Measurements from ENCODE around the gene ATXN1L. TPM values are rescaled to one million over a fixed set of nuclear protein-coding genes. Genes with fewer than 3 reads are reported as not detected.
"Not testable (repeated sequence)": the region's sequence is repeated elsewhere in the genome, so short reads cannot be mapped to it uniquely, and the experiment has no call there.

The ATXN1L gene
- total and polyA plus RNA-seq, 5 donors, result 8.7 to 20.1 (median 16.4) TPM

DNA sequence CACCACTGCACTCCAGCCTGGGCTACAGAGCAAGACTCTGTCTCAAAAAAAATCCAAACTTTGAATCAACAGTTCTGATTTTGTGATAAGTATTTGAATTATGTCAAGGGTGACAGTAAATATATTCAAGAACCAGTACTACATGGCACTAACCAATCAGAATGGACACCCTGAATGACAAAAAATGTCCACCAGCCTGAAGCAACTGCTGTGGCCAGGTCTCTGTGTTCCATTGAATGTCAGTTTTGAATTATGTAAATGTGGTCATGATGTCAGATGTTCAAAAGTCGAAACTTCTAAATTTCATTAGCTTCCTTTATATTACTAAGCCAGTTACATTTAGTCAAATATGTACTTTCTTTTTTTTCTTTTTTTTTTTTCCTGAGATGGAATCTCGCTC lies 15.4 kb upstream of the ATXN1L start:
- no peak overlapping the region for H3K27ac ChIP-seq (ENCODE audit: low read length)
- no peak overlapping the region for H3K4me3 ChIP-seq (ENCODE audit: low read length)
- ATAC-seq, result no peak
- H3K4me1 ChIP-seq (ENCODE audit: control insufficient read depth, insufficient read depth, low read length), result no peaks in the 10 kb centered on the region
- WGBS, result 88% methylated on average over 2 of the region's 2 CpGs
- DNase-seq, result no peak
- intact Hi-C loops (cut with DNase I), result no loop called here
- no peaks in the 10 kb centered on the region for H3K27me3 ChIP-seq (ENCODE audit: control insufficient read depth, insufficient read depth)
- H3K9me3 ChIP-seq (ENCODE audit: control insufficient read depth, low read length), result no peaks in the 10 kb centered on the region

GRCh38 chr16:71831698-71832097 lies 14.1 kb upstream of the ATXN1L start:
- ATAC-seq; H3K27me3 ChIP-seq (ENCODE audit: control insufficient read depth, insufficient read depth); intact Hi-C loops (cut with DNase I); DNase-seq; H3K9me3 ChIP-seq (ENCODE audit: control insufficient read depth, low read length); H3K4me3 ChIP-seq (ENCODE audit: low read length); H3K4me1 ChIP-seq (ENCODE audit: control insufficient read depth, insufficient read depth, low read length); H3K27ac ChIP-seq (ENCODE audit: low read length): not testable (repeated sequence)
- 87% methylated on average over 3 of the region's 3 CpGs for WGBS

DNA sequence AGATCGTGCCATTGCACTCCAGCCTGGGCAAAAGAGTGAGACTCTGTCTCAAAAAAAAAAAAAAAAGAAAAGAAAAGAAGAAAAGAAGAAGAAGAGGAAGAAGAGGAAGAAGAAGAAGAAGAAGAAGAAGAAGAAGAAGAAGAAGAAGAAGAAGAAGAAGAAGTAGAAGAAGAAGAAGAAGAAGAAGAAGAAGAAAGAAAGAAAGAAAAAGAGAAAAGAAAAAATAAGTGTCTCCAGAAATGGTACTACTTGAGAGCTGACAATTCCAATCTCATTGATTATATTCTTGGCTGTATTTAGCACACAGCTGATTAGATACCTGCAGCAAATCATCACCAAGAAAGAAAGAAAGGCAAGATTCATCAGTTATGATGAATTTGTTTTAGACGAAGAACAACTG lies 13.7 kb upstream of the ATXN1L start:
- WGBS, result 92% methylated on average over 2 of the region's 2 CpGs
- H3K4me3 ChIP-seq (ENCODE audit: low read length); intact Hi-C loops (cut with DNase I); H3K27ac ChIP-seq (ENCODE audit: low read length); DNase-seq; ATAC-seq; H3K4me1 ChIP-seq (ENCODE audit: control insufficient read depth, insufficient read depth, low read length); H3K27me3 ChIP-seq (ENCODE audit: control insufficient read depth, insufficient read depth); H3K9me3 ChIP-seq (ENCODE audit: control insufficient read depth, low read length): not testable (repeated sequence)

GRCh38 chr16:71834291-71834690 lies 11.5 kb upstream of the ATXN1L start:
- WGBS, result 79% methylated on average over 3 of the region's 3 CpGs
- Histone ChIP-seq H3K4me3 (ENCODE audit: low read length) (no peak overlapping the region), H3K4me1 (ENCODE audit: control insufficient read depth, insufficient read depth, low read length) (no peaks in the 10 kb centered on the region), H3K27me3 (ENCODE audit: control insufficient read depth, insufficient read depth) (no peaks in the 10 kb centered on the region), H3K27ac (ENCODE audit: low read length) (no peak overlapping the region), H3K9me3 (ENCODE audit: control insufficient read depth, low read length) (no peaks in the 10 kb centered on the region)
- ATAC-seq (no peak), DNase-seq (no peak)
- intact Hi-C loops (cut with DNase I), result no loop called here

GRCh38 chr16:71837150-71837549 lies 8.6 kb upstream of the ATXN1L start:
- H3K4me1 ChIP-seq (ENCODE audit: control insufficient read depth, insufficient read depth, low read length), result no peaks in the 10 kb centered on the region
- H3K27me3 ChIP-seq (ENCODE audit: control insufficient read depth, insufficient read depth), result no peaks in the 10 kb centered on the region
- no peak overlapping the region for H3K27ac ChIP-seq (ENCODE audit: low read length)
- no peaks in the 10 kb centered on the region for H3K9me3 ChIP-seq (ENCODE audit: control insufficient read depth, low read length)
- DNase-seq (no peak), ATAC-seq (no peak)
- 77% methylated on average over 3 of the region's 3 CpGs for WGBS
- intact Hi-C loops (cut with DNase I), result no loop called here
- no peak overlapping the region for H3K4me3 ChIP-seq (ENCODE audit: low read length)

- intact Hi-C loops (cut with DNase I), result no loop called here
- Histone ChIP-seq H3K4me1 (ENCODE audit: control insufficient read depth, insufficient read depth, low read length) (no peaks in the 10 kb centered on the region), H3K27ac (ENCODE audit: low read length) (no peak overlapping the region), H3K4me3 (ENCODE audit: low read length) (no peak overlapping the region), H3K9me3 (ENCODE audit: control insufficient read depth, low read length) (no peaks in the 10 kb centered on the region), H3K27me3 (ENCODE audit: control insufficient read depth, insufficient read depth) (no peaks in the 10 kb centered on the region)
- ATAC-seq (no peak), DNase-seq (no peak)
- WGBS, result 75% methylated on average over 7 of the region's 7 CpGs
Measured at GRCh38 chr16:71840052-71840451, 5.7 kb upstream of the ATXN1L start.

DNA sequence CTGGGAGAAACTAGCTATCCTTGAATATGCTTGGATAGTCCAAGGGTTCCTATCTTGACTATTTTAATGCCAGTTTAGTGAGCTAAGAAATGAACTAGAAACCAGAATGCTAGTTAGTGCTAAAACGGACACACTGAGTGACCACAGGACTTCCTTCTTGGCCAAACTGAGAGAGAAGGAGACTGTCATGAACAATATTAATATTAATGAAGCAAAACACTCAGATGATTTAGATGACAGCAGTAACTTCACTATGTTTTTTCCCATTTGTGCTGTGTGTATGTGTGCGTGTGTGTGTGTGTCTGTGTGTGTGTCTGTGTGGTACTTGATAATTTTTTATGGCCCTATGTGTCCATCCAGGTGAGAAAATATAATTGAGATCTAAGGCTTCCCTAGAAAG lies 2.2 kb upstream of the ATXN1L start:
- 68% methylated on average over 2 of the region's 2 CpGs for WGBS
- Histone ChIP-seq H3K4me1 (ENCODE audit: control insufficient read depth, insufficient read depth, low read length) (no peaks in the 10 kb centered on the region), H3K27ac (ENCODE audit: low read length) (no peak overlapping the region), H3K4me3 (ENCODE audit: low read length) (no peak overlapping the region), H3K9me3 (ENCODE audit: control insufficient read depth, low read length) (no peaks in the 10 kb centered on the region), H3K27me3 (ENCODE audit: control insufficient read depth, insufficient read depth) (no peaks in the 10 kb centered on the region)
- DNase-seq (no peak), ATAC-seq (no peak)
- intact Hi-C loops (cut with DNase I), result no loop called here

GRCh38 chr16:71846431-71846830 lies 655 bp downstream of the ATXN1L start:
- ATAC-seq, result peak in 1 of 2 donors; percentile 3
- under 1% methylated on average over 20 of the region's 20 CpGs for WGBS
- intact Hi-C loops (cut with DNase I), result no loop called here

GRCh38 chr16:71847096-71847495 lies 1.3 kb downstream of the ATXN1L start:
- Histone ChIP-seq H3K9me3 (ENCODE audit: control insufficient read depth, low read length) (no peaks in the 10 kb centered on the region), H3K27me3 (ENCODE audit: control insufficient read depth, insufficient read depth) (no peaks in the 10 kb centered on the region), H3K4me3 (ENCODE audit: low read length) (peak overlapping the region; percentile 77), H3K27ac (ENCODE audit: low read length) (no peak overlapping the region), H3K4me1 (ENCODE audit: control insufficient read depth, insufficient read depth, low read length) (no peaks in the 10 kb centered on the region)
- WGBS, result 59% methylated on average over 3 of the region's 3 CpGs
- DNase-seq (no peak), ATAC-seq (no peak)
- intact Hi-C loops (cut with DNase I), result no loop called here

More at GRCh38 chr16:71846431-71846830, 655 bp downstream of the ATXN1L start:
- Histone ChIP-seq H3K4me3 (ENCODE audit: low read length) (peak overlapping the region; percentile 77), H3K27ac (ENCODE audit: low read length) (no peak overlapping the region), H3K4me1 (ENCODE audit: control insufficient read depth, insufficient read depth, low read length) (no peaks in the 10 kb centered on the region), H3K27me3 (ENCODE audit: control insufficient read depth, insufficient read depth) (no peaks in the 10 kb centered on the region), H3K9me3 (ENCODE audit: control insufficient read depth, low read length) (no peaks in the 10 kb centered on the region)
- no peak for DNase-seq

DNA sequence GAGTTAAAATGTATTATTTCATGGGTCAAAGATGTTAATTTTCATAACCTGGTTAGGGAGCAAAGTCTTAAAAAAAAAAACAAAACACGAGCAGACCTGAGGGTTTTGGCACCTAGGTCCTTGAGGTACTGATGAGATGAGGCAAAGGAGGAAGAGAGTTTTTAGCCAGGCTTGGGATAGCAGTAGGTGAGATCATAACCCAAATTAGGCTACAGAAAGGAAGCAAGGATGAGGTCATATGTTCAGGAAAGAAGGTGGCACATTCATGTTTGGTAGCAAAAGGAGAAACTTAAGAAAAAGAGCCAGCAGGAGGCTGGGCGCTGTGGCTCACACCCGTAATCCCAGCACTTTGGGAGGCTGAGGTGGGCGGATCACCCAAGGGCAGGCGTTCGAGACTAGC lies 2.8 kb downstream of the ATXN1L start:
- intact Hi-C loops (cut with DNase I), result no loop called here
- Histone ChIP-seq H3K27me3 (ENCODE audit: control insufficient read depth, insufficient read depth) (no peaks in the 10 kb centered on the region), H3K9me3 (ENCODE audit: control insufficient read depth, low read length) (no peaks in the 10 kb centered on the region), H3K4me1 (ENCODE audit: control insufficient read depth, insufficient read depth, low read length) (no peaks in the 10 kb centered on the region), H3K27ac (ENCODE audit: low read length) (no peak overlapping the region), H3K4me3 (ENCODE audit: low read length) (no peak overlapping the region)
- ATAC-seq (no peak), DNase-seq (no peak)
- 86% methylated on average over 6 of the region's 6 CpGs for WGBS

DNA sequence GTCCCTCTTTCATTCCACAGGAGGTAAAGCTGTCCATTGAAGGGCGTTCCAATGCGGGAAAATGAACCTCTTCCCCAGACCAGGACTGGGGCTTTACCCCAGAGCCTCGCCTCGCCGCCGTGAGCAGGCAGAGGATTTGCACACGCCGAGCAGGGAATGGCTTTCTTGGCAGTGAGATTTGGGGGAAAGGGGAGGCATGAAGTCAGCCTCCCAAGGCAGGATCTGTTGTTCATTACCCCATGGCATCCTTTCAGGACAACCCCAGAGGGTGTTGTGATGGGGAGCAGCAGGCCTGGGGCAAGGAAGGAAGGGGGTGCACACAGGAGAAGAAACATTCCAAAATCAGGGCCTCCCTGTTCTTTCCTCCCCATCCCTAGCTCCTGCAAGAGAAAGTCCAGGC lies 6.0 kb downstream of the ATXN1L start:
- intact Hi-C loops (cut with DNase I), result no loop called here
- no peak for ATAC-seq
- WGBS, result 92% methylated on average over 8 of the region's 8 CpGs

GRCh38 chr16:71852158-71852557 lies 6.4 kb downstream of the ATXN1L start:
- no peak overlapping the region for H3K27ac ChIP-seq (ENCODE audit: low read length)
- DNase-seq, result no peak
- 93% methylated on average over 3 of the region's 3 CpGs for WGBS
- H3K9me3 ChIP-seq (ENCODE audit: control insufficient read depth, low read length), result no peaks in the 10 kb centered on the region
- no peak overlapping the region for H3K4me3 ChIP-seq (ENCODE audit: low read length)
- no peak for ATAC-seq
- H3K27me3 ChIP-seq (ENCODE audit: control insufficient read depth, insufficient read depth), result no peaks in the 10 kb centered on the region
- H3K4me1 ChIP-seq (ENCODE audit: control insufficient read depth, insufficient read depth, low read length), result no peaks in the 10 kb centered on the region
- intact Hi-C loops (cut with DNase I), result no loop called here

More for the DNA sequence above, 6.0 kb downstream of the ATXN1L start:
- H3K27ac ChIP-seq (ENCODE audit: low read length), result no peak overlapping the region
- H3K4me1 ChIP-seq (ENCODE audit: control insufficient read depth, insufficient read depth, low read length), result no peaks in the 10 kb centered on the region
- H3K27me3 ChIP-seq (ENCODE audit: control insufficient read depth, insufficient read depth), result no peaks in the 10 kb centered on the region
- DNase-seq, result no peak
- H3K9me3 ChIP-seq (ENCODE audit: control insufficient read depth, low read length), result no peaks in the 10 kb centered on the region
- no peak overlapping the region for H3K4me3 ChIP-seq (ENCODE audit: low read length)

Data from right cardiac atrium (tissue), 5 donors.